ENCODE data around the gene TXNL1.

- no peak for TF ChIP-seq CTCF (IDR thresholded peaks at IDR 0.05; ENCODE audit: low read length)
- no peak for TF ChIP-seq EZH2phosphoT487 (IDR thresholded peaks at IDR 0.05; ENCODE audit: low read length)
Measured at GRCh38 chr18:56639571-56639970, 1.2 kb upstream of the TXNL1 start.
